ENCODE measurements around the gene VWA3B.

The VWA3B gene

DNA sequence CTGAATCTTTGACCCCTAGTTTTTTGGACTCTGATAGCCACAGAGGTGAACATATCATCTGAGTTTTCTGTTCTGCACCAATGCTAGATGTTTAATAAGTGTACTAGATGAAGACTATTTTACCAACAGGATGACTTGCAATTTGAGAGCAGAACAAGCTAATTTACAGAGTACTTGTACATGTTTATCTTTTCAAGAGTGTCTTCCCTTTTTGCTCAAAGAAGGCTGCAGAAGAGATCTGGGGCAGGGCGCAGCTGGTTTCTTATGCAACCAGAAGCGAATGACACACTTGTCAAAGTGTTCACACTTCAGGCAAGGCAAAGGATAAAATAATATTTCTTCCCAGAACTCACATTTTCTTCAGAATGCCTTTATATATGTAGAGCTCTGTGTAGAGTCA lies 86.0 kb downstream of the VWA3B start:
- H4K20me1 ChIP-seq (ENCODE audit: insufficient read depth, low read length, poor library complexity, severe bottlenecking), result no peaks in the 10 kb centered on the region
- H3K36me3 ChIP-seq (ENCODE audit: insufficient read depth, low read length), result no peaks in the 10 kb centered on the region
- H3F3A ChIP-seq (ENCODE audit: low read depth), result no peaks in the 10 kb centered on the region
- H3K4me1 ChIP-seq (ENCODE audit: insufficient read depth, low read length, poor library complexity, severe bottlenecking), result no peaks in the 10 kb centered on the region
- H2AFZ ChIP-seq (ENCODE audit: low read length), result no peak overlapping the region
- H3K9me3 ChIP-seq (ENCODE audit: insufficient read depth, low read depth, low read length), result no peaks in the 10 kb centered on the region
- H3K9me2 ChIP-seq (replicated peaks; ENCODE audit: low read depth, low read length), result no peaks in the 10 kb centered on the region
- TF ChIP-seq, protein P1, sequence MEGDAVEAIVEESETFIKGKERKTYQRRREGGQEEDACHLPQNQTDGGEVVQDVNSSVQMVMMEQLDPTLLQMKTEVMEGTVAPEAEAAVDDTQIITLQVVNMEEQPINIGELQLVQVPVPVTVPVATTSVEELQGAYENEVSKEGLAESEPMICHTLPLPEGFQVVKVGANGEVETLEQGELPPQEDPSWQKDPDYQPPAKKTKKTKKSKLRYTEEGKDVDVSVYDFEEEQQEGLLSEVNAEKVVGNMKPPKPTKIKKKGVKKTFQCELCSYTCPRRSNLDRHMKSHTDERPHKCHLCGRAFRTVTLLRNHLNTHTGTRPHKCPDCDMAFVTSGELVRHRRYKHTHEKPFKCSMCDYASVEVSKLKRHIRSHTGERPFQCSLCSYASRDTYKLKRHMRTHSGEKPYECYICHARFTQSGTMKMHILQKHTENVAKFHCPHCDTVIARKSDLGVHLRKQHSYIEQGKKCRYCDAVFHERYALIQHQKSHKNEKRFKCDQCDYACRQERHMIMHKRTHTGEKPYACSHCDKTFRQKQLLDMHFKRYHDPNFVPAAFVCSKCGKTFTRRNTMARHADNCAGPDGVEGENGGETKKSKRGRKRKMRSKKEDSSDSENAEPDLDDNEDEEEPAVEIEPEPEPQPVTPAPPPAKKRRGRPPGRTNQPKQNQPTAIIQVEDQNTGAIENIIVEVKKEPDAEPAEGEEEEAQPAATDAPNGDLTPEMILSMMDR (conservative IDR thresholded peaks at IDR 0.05; ENCODE audit: low read length), result no peak
- TF ChIP-seq EZH2phosphoT487 (IDR thresholded peaks at IDR 0.05; ENCODE audit: borderline replicate concordance), result no peak
- H3K4me3 ChIP-seq (ENCODE audit: low read length, poor library complexity, severe bottlenecking), result no peak overlapping the region
- H3K4me2 ChIP-seq (ENCODE audit: low read depth, low read length, poor library complexity, severe bottlenecking), result no peak overlapping the region
- H3K27me3 ChIP-seq (ENCODE audit: insufficient read depth, low read length, poor library complexity, severe bottlenecking), result no peaks in the 10 kb centered on the region
- H3K9ac ChIP-seq (ENCODE audit: low read depth, low read length, poor library complexity, severe bottlenecking), result no peak overlapping the region
- no peaks in the 10 kb centered on the region for H3K79me2 ChIP-seq (ENCODE audit: insufficient read depth, low read length)

DNA sequence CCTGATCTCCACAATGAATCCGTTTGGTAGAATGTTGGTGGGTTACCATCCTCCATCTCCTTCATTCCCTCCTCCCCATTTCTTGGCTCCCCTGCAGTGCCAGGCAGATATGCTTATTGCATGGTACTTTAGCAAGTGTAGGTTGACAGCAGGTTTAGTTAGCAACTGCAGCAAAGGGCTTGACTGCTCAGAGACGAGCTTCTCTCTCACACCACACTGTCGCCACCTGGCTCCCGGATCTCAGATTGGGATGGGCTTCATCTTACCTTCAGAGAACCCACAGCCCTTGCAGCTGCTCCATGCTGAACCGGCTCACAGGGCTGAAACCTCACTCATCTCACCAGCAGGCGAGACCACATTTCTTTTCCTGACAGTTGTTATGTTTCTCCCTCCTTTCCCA lies 88.8 kb downstream of the VWA3B start:
- H3K79me2 ChIP-seq (ENCODE audit: insufficient read depth, low read length), result no peaks in the 10 kb centered on the region
- no peak for TF ChIP-seq EZH2phosphoT487 (IDR thresholded peaks at IDR 0.05; ENCODE audit: borderline replicate concordance)
- TF ChIP-seq, protein P1 (conservative IDR thresholded peaks at IDR 0.05; ENCODE audit: low read length), result 0 out of 2 replicates have a peak, but pooled peaks have one; percentile 9
- H3K4me3 ChIP-seq (ENCODE audit: low read length, poor library complexity, severe bottlenecking), result no peak overlapping the region
- H3K36me3 ChIP-seq (ENCODE audit: insufficient read depth, low read length), result no peaks in the 10 kb centered on the region
- no peaks in the 10 kb centered on the region for H3K9me2 ChIP-seq (replicated peaks; ENCODE audit: low read depth, low read length)
- no peak overlapping the region for H3K9ac ChIP-seq (ENCODE audit: low read depth, low read length, poor library complexity, severe bottlenecking)
- H3K4me2 ChIP-seq (ENCODE audit: low read depth, low read length, poor library complexity, severe bottlenecking), result no peak overlapping the region
- H3K27me3 ChIP-seq (ENCODE audit: insufficient read depth, low read length, poor library complexity, severe bottlenecking), result no peaks in the 10 kb centered on the region
- H3K9me3 ChIP-seq (ENCODE audit: insufficient read depth, low read depth, low read length), result no peaks in the 10 kb centered on the region
- no peaks in the 10 kb centered on the region for H3F3A ChIP-seq (ENCODE audit: low read depth)
- no peaks in the 10 kb centered on the region for H3K4me1 ChIP-seq (ENCODE audit: insufficient read depth, low read length, poor library complexity, severe bottlenecking)
- no peaks in the 10 kb centered on the region for H4K20me1 ChIP-seq (ENCODE audit: insufficient read depth, low read length, poor library complexity, severe bottlenecking)
- no peak overlapping the region for H2AFZ ChIP-seq (ENCODE audit: low read length)

DNA sequence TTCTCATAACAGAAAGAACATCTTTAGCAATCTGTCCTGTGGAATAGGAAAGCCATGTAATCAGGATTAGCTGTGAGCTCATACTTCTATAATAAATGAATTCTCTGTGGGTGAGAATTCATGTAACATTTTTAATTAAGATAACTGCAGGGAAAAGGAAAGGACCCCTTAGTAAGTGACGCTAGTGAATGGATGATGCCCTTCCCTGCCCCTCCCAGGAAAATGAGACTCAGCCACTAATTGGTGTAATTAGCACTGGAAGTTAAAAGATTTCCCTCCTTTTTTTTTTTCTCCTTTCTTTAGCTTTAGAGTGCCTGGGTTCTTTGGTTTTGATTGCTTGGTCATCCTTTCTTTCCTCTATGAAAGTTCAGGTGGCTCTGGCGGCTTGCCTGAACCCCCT lies 90.3 kb downstream of the VWA3B start:
- Histone ChIP-seq H3K4me1 (ENCODE audit: insufficient read depth, low read length, poor library complexity, severe bottlenecking) (no peaks in the 10 kb centered on the region), H3K79me2 (ENCODE audit: insufficient read depth, low read length) (no peaks in the 10 kb centered on the region), H3F3A (ENCODE audit: low read depth) (no peaks in the 10 kb centered on the region), H3K4me2 (ENCODE audit: low read depth, low read length, poor library complexity, severe bottlenecking) (no peak overlapping the region), H2AFZ (ENCODE audit: low read length) (no peak overlapping the region), H3K36me3 (ENCODE audit: insufficient read depth, low read length) (no peaks in the 10 kb centered on the region), H3K9me3 (ENCODE audit: insufficient read depth, low read depth, low read length) (no peaks in the 10 kb centered on the region), H3K4me3 (ENCODE audit: low read length, poor library complexity, severe bottlenecking) (no peak overlapping the region), H3K9me2 (replicated peaks; ENCODE audit: low read depth, low read length) (no peaks in the 10 kb centered on the region), H3K27me3 (ENCODE audit: insufficient read depth, low read length, poor library complexity, severe bottlenecking) (no peaks in the 10 kb centered on the region), H4K20me1 (ENCODE audit: insufficient read depth, low read length, poor library complexity, severe bottlenecking) (no peaks in the 10 kb centered on the region), H3K9ac (ENCODE audit: low read depth, low read length, poor library complexity, severe bottlenecking) (no peak overlapping the region)
- TF ChIP-seq, protein P1 (conservative IDR thresholded peaks at IDR 0.05; ENCODE audit: low read length), result no peak
- no peak for TF ChIP-seq EZH2phosphoT487 (IDR thresholded peaks at IDR 0.05; ENCODE audit: borderline replicate concordance)
